Activated naive CD4-positive, alpha-beta T cell treated with anti-CD3 and anti-CD28 coated beads, Interleukin-2, amount 50 U/mL, for 16 hours (primary cell): ENCODE data around the gene ISG15.
A peak's percentile ranks its signal among the peaks of the same experiment; 100 is the strongest.

Experiments
- DNase-seq: peaks from one replicate; pipeline ENCODE4 v3.0.0-alpha.2; 2020

ISG15 gene

DNA sequence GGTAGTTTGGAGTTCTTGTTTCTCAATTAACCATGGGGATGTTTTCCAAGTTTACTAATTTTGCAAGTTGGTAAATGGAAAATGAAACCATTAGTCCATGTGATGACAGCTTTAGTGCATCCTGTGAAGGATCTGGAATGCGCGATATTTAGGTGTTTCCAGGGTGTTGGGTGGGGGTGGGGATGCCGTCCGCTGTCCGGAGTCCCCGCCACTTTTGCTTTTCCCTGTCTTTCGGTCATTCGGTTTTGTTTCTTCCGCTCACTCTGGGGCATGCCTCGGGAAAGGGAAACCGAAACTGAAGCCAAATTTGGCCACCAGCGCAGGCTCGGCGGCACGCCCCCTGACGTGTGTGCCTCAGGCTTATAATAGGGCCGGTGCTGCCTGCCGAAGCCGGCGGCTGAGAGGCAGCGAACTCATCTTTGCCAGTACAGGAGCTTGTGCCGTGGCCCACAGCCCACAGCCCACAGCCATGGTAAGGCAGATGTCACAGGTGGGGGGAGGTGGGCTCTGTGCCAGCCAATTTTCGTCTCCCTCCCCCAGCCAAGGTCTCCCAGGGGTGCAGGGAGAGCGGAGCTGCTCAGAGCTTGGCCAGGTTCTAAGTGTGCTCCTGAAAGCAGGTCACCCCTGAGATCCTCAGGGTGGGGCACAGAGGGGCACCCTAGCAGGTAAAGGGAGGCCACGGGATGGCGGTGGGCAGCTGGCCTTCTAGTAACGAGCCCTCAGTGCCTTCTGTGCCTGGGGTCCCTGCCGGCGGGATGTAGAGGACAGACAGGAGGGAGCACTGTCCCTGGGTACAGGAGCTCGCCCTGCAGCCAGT is at the start of gene ISG15:
ISG15 (plus strand) TSS at position 393 of the 817 bp plus-strand sequence; CDS start at position 470, 77 bp downstream.
- peak; percentile 84 for DNase-seq

- no peak for DNase-seq
Observed at GRCh38 chr1:963746-964525, 49.4 kb upstream of the ISG15 start.

DNA sequence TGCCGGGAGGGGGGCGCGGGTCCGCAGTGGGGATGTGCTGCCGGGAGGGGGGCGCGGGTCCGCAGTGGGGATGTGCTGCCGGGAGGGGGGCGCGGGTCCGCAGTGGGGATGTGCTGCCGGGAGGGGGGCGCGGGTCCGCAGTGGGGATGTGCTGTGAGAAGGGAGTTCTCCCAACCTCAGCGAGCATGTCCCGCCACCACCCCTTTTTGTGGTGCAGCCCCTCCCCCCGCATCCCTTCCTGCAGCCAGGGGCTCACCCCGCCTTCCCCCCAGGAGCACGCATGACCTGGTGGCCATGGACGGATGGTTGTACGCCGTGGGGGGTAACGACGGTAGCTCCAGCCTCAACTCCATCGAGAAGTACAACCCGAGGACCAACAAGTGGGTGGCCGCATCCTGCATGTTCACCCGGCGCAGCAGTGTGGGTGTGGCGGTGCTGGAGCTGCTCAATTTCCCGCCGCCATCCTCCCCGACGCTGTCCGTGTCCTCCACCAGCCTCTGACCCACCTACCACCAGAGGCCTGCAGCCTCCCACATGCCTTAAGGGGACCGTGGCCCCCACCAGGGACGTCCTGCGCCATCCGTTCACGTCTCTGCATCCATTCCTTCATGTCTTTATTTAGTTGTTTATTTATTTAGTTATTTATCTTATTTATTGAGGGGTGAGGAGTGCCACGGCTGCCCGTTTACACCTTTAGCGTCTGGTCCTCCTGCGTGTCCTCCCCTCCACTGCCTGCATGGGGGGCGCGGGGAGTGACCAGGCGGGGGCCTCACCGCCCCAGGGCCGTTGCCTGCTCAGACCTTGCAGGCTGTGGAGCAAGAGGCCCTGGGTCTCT is 48.4 kb upstream of the ISG15 start:
- no peak for DNase-seq

DNA sequence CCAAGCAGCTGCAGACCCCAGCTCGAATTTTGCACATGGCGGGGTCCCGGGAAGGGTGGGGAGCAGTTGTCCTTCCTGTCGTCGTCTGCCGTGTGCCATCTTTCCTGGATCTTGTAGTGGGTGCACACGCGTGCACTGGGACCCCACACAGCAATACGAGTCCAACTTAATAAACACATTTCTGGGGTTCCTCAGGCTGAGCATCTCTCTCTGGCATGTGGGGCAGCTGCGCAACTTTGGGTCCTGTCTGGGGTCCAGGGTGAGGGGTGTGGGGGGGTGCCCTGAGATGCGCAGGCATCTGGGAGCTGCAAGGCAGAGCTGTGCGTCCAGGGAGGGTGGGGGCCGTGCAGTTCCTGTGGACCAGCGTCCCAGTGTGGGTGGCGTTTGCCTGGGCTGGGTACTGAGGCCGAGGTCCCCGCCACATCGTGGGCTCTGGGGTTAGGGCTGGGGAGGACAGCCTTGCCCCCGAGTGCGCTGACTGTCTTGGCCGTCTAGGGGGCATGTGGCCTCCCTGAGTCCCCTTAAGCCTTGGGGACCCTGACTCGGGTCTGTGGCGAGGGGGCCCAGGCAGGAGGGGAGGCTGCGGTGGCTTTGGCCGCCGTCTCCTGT is 47.7 kb upstream of the ISG15 start:
- DNase-seq = no peak

- DNase-seq = no peak
Observed at GRCh38 chr1:966135-966703, 47.1 kb upstream of the ISG15 start, which contains the start of gene PLEKHN1. TSS of gene PLEKHN1 (plus strand) at chr1:966482. CDS start at chr1:966532, 50 bp downstream.

- peak; percentile 89 for DNase-seq
Observed at GRCh38 chr1:966704-967300, 46.5 kb upstream of the ISG15 start.

GRCh38 chr1:967466-968343 is 45.6 kb upstream of the ISG15 start:
- DNase-seq = no peak

DNA sequence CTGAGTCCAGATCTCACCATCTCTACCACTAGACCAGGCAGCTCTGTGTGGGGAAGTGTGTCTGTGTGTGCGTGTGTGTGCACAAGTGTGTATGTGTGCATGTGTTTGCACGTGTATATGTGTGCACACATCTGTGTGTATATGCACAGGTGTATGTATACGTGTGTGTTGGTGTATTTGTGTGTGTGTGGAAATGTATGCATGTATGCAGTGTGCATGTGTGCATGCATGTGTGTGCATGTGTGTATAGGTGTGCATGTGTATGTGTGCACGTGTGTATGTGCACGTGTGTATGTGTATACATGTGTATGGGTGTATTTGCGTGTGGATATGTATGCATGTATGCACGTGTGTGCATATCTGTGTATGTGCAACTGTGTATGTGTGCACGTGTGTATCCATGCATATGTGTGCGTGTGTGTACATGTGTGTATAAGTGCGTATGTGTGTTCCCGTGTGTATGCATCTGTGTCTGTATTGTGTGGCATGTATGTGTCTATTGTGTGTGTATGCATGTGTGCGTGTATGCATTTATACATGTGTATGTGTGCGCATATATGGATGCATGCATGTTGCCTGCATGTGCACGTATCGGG is 43.9 kb upstream of the ISG15 start:
- DNase-seq = no peak

DNA sequence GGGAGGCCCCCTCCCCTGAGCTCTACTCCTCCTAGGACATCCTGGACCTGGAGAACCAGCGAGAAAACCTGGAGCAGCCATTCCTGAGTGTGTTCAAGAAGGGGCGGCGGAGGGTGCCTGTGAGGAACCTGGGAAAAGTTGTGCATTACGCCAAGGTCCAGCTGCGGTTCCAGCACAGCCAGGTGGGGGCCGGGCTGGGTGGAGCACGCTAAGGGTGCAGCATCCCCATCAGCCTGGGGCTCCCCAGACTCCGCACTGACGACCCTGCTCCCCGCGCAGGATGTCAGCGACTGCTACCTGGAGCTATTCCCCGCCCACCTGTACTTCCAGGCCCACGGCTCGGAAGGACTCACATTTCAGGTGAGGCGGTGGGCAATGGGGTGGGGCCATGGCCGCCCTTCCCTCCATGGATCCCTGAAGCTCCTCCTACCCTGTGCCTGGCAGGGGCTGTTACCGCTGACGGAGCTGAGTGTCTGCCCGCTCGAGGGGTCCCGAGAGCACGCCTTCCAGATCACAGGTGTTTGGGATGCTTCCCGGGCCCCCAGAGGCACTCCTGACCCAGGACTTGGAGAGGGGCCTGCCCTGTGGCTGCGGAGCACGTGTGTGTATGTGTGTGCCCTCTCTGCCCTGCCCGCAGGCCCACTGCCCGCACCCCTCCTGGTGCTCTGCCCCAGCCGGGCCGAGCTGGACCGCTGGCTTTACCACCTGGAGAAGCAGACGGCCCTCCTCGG is 42.9 kb upstream of the ISG15 start:
- no peak for DNase-seq

DNA sequence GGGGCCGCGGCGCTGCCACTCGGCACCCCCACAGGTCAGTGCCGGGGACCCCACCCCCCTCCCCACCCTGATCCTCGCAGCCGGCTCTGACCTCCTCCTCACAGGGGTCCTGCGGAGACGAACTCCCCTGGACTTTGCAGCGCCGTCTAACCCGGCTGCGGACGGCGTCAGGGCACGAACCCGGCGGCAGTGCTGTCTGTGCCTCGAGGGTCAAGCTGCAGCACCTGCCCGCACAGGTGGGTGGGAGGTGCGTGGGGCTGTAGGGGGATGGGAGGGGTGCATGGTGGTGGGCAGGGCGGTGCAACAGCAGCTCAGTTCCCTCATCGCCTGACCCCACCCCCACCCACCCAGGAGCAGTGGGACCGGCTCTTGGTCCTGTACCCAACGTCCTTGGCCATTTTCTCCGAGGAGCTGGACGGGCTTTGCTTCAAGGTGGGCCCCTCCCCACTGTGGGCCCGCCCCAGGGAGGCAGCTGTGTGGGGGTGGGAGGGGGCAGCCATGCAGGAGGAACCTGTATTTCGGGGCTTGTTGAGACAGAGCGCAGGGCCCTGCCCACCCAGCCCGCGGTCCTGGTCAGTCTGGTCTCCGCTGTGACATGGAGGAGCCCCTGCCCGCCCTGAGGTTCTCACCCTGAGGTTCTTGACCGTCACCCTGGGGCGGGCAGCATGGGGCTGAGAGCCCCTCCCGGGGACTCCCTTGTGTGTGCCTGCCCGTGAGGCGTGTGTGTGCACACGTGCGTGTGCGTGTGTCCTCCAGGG is 42.1 kb upstream of the ISG15 start:
- DNase-seq = no peak

DNA sequence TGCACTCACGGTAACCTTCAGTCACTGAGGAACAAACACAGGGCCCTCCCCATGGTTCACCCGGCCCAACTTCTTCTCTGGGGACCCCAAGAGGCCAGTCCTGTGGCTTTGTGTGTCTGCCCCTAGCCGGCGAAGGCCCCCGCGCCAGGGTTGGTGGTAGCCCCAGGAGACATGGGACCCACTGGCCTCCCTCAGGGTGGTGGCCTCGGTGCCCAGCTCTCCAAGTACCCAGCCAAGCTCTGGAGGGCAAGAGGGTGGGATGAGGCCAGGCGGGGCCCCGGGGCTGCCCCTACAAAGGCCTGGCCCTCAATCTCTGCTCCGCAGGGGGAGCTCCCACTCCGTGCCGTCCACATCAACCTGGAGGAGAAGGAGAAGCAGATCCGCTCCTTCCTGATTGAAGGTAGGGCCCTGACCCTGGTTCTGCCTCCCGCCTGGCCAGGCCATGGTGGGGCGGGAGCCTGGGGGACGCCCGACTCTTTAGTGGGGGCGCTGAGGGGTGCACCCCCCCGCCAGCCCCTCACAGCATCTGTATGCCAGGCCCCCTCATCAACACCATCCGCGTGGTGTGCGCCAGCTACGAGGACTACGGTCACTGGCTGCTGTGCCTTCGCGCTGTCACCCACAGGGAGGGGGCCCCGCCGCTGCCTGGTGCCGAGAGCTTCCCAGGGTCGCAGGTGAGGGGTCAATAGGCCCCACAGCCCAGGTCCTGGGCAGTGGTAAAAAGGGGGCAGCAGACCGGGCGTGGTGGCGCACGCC is 41.4 kb upstream of the ISG15 start:
- DNase-seq = no peak

DNA sequence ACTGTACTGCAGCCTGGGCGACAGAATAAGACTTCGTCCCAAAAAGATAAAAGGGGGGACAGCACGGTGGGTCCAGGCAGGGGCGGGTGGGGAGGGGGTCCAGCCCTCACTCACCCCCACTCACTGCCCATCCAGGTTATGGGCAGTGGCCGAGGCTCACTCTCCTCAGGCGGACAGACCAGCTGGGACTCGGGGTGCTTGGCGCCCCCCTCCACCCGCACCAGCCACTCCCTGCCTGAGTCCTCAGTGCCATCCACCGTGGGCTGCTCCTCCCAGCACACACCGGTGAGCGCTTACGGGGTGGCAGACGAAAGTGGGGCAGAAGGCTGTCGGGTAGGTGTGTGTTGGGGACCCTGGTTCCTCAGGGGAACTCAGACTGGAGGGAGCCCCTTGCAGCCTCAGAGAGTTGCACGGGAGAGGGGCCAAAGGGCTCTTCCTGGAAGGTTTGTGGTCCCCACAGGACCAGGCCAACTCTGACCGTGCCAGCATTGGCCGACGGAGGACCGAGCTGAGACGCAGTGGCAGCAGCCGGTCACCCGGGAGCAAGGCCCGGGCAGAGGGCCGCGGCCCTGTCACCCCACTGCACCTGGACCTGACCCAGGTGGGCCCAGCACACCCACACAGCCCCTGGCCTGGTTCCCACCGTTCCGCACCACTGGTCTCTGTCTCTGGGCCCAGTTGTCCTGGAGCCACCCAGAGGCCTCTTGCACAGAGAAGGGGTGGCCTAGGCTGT is 40.4 kb upstream of the ISG15 start:
- no peak for DNase-seq

- no peak for DNase-seq
Observed at GRCh38 chr1:973459-974292, 39.6 kb upstream of the ISG15 start.

- DNase-seq = no peak
Observed at GRCh38 chr1:974293-974640, 39.0 kb upstream of the ISG15 start.

- no peak for DNase-seq
Observed at GRCh38 chr1:974687-975328, 38.5 kb upstream of the ISG15 start.

- DNase-seq = no peak
Observed at GRCh38 chr1:975365-975764, 37.9 kb upstream of the ISG15 start.
